ENCODE results near the gene CCDC74B.

DNA sequence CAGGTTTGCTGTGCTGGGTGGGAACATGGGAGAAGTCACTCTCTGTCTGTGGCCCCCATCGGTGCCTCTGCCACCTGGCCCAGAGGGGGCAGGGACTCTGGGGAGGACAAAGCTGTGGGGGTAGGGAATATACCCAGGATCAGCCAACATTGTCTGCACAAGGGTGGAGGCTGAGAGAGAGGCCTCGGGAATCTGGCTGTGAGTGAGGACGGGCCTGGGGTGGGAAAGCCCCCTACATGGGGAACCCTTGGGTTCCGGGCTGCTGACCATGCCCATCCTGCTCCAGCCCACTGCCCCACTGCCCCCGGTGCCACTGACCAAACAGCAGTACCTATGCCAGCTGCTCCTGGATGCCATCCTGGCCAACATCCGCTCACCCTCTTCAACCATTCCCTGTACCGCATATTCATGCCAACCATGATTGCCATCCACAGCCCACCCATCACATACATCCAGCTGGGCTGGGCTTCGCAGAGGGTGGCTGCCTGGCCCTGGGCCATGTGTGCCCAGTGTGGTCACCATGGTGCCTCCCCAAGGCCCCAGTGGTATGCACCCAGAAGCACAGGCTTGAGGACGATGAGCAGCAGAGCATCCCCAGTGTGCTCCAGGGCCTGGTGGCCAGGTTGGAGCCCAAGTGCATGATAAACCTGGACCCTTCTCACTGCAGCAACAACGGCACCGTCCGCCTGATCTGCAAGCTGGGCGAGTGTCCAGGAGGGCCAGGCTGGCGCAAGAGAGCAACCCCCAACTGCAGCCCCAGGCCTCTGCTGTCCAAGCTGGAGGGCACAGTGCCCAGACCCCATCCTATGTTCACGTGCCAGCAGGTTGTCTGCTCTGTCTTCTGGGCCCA lies 9.0 kb downstream of the CCDC74B start:
- TF ChIP-seq EGR1 (IDR thresholded peaks at IDR 0.05) (no peak), RAD21 (IDR thresholded peaks at IDR 0.05; ENCODE audit: low read depth) (no peak), EP300 (IDR thresholded peaks at IDR 0.05; ENCODE audit: borderline replicate concordance) (no peak), TAF1 (IDR thresholded peaks at IDR 0.05; ENCODE audit: low read depth) (no peak), TCF12 (IDR thresholded peaks at IDR 0.05; ENCODE audit: low read depth) (no peak)
- TF ChIP-seq, protein P1, sequence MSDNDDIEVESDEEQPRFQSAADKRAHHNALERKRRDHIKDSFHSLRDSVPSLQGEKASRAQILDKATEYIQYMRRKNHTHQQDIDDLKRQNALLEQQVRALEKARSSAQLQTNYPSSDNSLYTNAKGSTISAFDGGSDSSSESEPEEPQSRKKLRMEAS (IDR thresholded peaks at IDR 0.05), result no peak
- TF ChIP-seq, protein P2, sequence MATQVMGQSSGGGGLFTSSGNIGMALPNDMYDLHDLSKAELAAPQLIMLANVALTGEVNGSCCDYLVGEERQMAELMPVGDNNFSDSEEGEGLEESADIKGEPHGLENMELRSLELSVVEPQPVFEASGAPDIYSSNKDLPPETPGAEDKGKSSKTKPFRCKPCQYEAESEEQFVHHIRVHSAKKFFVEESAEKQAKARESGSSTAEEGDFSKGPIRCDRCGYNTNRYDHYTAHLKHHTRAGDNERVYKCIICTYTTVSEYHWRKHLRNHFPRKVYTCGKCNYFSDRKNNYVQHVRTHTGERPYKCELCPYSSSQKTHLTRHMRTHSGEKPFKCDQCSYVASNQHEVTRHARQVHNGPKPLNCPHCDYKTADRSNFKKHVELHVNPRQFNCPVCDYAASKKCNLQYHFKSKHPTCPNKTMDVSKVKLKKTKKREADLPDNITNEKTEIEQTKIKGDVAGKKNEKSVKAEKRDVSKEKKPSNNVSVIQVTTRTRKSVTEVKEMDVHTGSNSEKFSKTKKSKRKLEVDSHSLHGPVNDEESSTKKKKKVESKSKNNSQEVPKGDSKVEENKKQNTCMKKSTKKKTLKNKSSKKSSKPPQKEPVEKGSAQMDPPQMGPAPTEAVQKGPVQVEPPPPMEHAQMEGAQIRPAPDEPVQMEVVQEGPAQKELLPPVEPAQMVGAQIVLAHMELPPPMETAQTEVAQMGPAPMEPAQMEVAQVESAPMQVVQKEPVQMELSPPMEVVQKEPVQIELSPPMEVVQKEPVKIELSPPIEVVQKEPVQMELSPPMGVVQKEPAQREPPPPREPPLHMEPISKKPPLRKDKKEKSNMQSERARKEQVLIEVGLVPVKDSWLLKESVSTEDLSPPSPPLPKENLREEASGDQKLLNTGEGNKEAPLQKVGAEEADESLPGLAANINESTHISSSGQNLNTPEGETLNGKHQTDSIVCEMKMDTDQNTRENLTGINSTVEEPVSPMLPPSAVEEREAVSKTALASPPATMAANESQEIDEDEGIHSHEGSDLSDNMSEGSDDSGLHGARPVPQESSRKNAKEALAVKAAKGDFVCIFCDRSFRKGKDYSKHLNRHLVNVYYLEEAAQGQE (IDR thresholded peaks at IDR 0.05; ENCODE audit: low read depth), result no peak

All from Ishikawa (cell line).